ENCODE measurements around the gene TMEM219. TPM values are rescaled to one million over a fixed set of nuclear protein-coding genes. Genes with fewer than 3 reads are reported as not detected.

The TMEM219 gene
- total and polyA plus RNA-seq, 10 of the 15 experiments (the other 5 are each of a cell fraction or from before 2014, with no cell fraction given) = 33.6 to 74.6 (median 56.5) TPM

DNA sequence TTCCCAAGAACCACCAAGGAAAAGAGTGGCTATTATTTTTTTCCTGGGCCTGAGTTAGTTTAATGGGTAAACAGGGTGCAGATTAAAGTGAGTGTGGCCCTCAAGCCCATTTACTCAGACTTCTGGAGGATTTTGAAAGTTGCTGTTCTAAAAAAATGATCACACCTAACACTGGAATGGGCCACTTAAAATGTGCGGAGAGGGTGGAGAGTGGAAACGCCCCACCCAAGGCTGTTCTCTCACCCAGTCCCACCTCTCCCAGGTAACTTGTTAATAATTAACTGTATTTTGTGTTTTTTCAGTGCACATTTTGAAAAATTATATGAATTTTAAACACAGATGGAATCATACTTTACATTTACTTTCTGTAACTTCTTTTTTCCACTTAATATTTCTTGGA, 28.2 kb downstream of the TMEM219 start (continued):
- TF ChIP-seq, protein P1, sequence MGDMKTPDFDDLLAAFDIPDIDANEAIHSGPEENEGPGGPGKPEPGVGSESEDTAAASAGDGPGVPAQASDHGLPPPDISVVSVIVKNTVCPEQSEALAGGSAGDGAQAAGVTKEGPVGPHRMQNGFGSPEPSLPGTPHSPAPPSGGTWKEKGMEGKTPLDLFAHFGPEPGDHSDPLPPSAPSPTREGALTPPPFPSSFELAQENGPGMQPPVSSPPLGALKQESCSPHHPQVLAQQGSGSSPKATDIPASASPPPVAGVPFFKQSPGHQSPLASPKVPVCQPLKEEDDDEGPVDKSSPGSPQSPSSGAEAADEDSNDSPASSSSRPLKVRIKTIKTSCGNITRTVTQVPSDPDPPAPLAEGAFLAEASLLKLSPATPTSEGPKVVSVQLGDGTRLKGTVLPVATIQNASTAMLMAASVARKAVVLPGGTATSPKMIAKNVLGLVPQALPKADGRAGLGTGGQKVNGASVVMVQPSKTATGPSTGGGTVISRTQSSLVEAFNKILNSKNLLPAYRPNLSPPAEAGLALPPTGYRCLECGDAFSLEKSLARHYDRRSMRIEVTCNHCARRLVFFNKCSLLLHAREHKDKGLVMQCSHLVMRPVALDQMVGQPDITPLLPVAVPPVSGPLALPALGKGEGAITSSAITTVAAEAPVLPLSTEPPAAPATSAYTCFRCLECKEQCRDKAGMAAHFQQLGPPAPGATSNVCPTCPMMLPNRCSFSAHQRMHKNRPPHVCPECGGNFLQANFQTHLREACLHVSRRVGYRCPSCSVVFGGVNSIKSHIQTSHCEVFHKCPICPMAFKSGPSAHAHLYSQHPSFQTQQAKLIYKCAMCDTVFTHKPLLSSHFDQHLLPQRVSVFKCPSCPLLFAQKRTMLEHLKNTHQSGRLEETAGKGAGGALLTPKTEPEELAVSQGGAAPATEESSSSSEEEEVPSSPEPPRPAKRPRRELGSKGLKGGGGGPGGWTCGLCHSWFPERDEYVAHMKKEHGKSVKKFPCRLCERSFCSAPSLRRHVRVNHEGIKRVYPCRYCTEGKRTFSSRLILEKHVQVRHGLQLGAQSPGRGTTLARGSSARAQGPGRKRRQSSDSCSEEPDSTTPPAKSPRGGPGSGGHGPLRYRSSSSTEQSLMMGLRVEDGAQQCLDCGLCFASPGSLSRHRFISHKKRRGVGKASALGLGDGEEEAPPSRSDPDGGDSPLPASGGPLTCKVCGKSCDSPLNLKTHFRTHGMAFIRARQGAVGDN (IDR thresholded peaks at IDR 0.05) = no peak
- TF ChIP-seq RB1 (IDR thresholded peaks at IDR 0.05; ENCODE audit: borderline replicate concordance) (no peak), STAT1 (conservative IDR thresholded peaks at IDR 0.05) (no peak)

DNA sequence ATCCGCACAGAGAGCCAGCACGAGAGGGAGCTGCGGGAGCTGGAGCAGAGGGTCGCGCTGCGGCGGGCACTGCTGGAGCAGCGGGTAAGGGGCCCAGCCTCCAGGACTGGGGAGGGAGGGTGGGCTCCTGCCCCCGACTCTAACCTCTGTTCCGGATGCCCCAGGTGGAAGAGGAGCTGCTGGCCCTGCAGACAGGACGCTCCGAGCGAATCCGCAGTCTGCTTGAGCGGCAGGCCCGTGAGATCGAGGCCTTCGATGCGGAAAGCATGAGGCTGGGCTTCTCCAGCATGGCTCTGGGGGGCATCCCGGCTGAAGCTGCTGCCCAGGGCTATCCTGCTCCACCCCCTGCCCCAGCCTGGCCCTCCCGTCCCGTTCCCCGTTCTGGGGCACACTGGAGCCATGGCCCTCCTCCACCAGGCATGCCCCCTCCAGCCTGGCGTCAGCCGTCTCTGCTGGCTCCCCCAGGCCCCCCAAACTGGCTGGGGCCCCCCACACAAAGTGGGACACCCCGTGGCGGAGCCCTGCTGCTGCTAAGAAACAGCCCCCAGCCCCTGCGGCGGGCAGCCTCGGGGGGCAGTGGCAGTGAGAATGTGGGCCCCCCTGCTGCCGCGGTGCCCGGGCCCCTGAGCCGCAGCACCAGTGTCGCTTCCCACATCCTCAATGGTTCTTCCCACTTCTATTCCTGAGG, 29.1 kb downstream of the TMEM219 start:
- ChIA-PET SMC1A (ENCODE audit: uncharacterized antibody, unreplicated experiment) (no interaction called here), POLR2A (interaction anchor here (1.1 kb wide), 1 partner anchor 16 kb away, joined by 3 read pairs; no protein-coding TSS in a partner anchor), CTCF (no interaction called here), RAD21 (ENCODE audit: unreplicated experiment) (no interaction called here)
- no peaks in the 10 kb centered on the region for H3K9me3 ChIP-seq (replicated peaks; ENCODE audit: control insufficient read depth, insufficient read depth, low read length)
- TF ChIP-seq PBX3 (IDR thresholded peaks at IDR 0.05; ENCODE audit: insufficient replicate concordance, low read depth, low read length) (no peak), CHD1 (IDR thresholded peaks at IDR 0.05; ENCODE audit: low read depth, low read length) (no peak), NR2F1 (conservative IDR thresholded peaks at IDR 0.05) (no peak), SRF (IDR thresholded peaks at IDR 0.05; ENCODE audit: low read depth in 2 of 2, low read length in 2 of 2) (no peak), SIN3A (IDR thresholded peaks at IDR 0.05; ENCODE audit: low read depth, low read length) (no peak), CHD4 (IDR thresholded peaks at IDR 0.05) (no peak), KLF5 (IDR thresholded peaks at IDR 0.05; ENCODE audit: partially characterized antibody) (no peak), SREBF1 (IDR thresholded peaks at IDR 0.05; ENCODE audit: low read length) (no peak), YBX1 (IDR thresholded peaks at IDR 0.05) (no peak), SUPT20H (IDR thresholded peaks at IDR 0.05; ENCODE audit: borderline replicate concordance, control insufficient read depth, low read depth, low read length) (no peak), ESRRA (IDR thresholded peaks at IDR 0.05; ENCODE audit: low read length) (no peak)
- no TSS peak for BruUV-seq (replicated peaks)
- FAIRE-seq = no peak
- in situ Hi-C loops (cut with MboI) = no loop called here
- no peak overlapping the region for H3K27ac ChIP-seq (ENCODE audit: control insufficient read depth, insufficient read depth)
- H3K79me2 ChIP-seq (ENCODE audit: control insufficient read depth, insufficient read depth, low read length) = peaks cover 9% of the 10 kb centered on the region
- no peak overlapping the region for H2AFZ ChIP-seq (ENCODE audit: control insufficient read depth, low read depth, low read length)
- no peak overlapping the region for H3K9ac ChIP-seq (ENCODE audit: control insufficient read depth, insufficient read depth, low read length)
- no peak for DNase-seq (ENCODE audit: low read depth, low spot score)
- no peaks in the 10 kb centered on the region for H3K27me3 ChIP-seq (replicated peaks in 1 of 2; ENCODE audit: control insufficient read depth in 2 of 2, insufficient read depth in 2 of 2, low read length in 1 of 2)
- 97% methylated on average over 29 of the region's 35 CpGs for WGBS (ENCODE audit: insufficient coverage, insufficient replicate concordance, low lambda C conversion rate, missing lambda C conversion rate)
- H4K20me1 ChIP-seq (ENCODE audit: control insufficient read depth, insufficient read depth) = no peaks in the 10 kb centered on the region
- intact Hi-C loops (cut with micrococcal nuclease; ENCODE audit: unreplicated experiment) = no loop called here
- H3K4me1 ChIP-seq (ENCODE audit: control insufficient read depth, insufficient read depth, low read length) = peaks cover 6% of the 10 kb centered on the region; the same call in 1 of the 2 replicates
- ATAC-seq = no peak
- peaks cover 10 to 31% of the 10 kb centered on the region in 2 experiments; a peak in 3 of 4 replicates for H3K36me3 ChIP-seq (ENCODE audit: control insufficient read depth in 2 of 2, insufficient read depth in 2 of 2, low read length in 1 of 2)
- no peak overlapping the region for H3K4me3 ChIP-seq
- H3K4me2 ChIP-seq (ENCODE audit: control insufficient read depth, insufficient read depth) = no peak overlapping the region

Measured in GM12878 (cell line).